ENCODE data around the gene DNAJC5G.

GRCh38 chr2:27256855-27257454 lies 18.3 kb upstream of the DNAJC5G start:
- no peak for TF ChIP-seq CTCF (IDR thresholded peaks at IDR 0.05)
- TF ChIP-seq POLR2A (IDR thresholded peaks at IDR 0.05) = no peak
- no peak for TF ChIP-seq EP300 (IDR thresholded peaks at IDR 0.05)
